GM10847 (cell line): Measurements from ENCODE around the gene CCDC6.

Source experiments
- POLR2A ChIP-seq: IDR thresholded peaks from 2 replicates; pipeline ENCODE4 v1.6.1; 2011; ENCODE audit not compliant: insufficient read length; ENCODE audit errors: extremely low read depth

The CCDC6 gene

GRCh38 chr10:59892697-59893096 is 13.7 kb downstream of the CCDC6 start:
- TF ChIP-seq POLR2A = no peak

DNA sequence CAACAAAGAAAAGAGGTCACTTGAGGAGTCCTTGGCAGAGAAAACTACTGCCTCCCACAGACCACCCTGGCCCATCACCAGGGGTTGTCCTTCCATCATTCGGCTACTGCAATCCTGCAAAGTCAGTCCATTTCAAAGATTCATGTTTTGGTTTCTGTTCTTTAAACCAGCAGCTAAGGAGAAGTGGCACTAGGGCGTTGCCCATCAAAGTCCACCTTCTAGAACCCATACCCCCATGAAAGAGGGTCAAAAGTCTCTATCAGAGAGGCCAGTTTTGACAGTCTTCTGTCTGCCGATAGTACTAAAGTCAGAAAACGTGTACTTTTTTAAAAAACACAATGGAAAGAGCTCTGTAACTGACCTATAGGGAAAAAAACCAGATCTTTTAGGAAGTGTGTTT is 14.4 kb downstream of the CCDC6 start:
- TF ChIP-seq POLR2A = no peak

DNA sequence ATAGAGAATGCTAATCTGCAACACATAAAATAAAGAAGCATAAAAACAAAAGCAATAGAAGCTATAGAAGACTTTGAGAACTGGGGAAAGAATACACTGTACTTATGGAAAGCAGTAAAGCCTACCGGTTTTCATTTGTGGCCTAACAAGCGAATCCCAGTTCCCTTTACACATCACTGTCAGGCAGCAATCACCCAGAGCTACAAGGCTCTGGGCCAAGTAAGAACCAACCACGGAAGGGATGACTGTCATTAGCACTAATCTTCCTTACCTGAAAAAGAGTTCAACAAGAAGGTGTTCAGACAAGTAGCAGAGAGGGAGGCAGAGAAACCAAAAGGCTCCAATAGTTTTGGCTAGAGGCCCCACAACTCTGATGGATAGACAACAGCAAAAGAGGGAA is 15.0 kb downstream of the CCDC6 start:
- no peak for TF ChIP-seq POLR2A

DNA sequence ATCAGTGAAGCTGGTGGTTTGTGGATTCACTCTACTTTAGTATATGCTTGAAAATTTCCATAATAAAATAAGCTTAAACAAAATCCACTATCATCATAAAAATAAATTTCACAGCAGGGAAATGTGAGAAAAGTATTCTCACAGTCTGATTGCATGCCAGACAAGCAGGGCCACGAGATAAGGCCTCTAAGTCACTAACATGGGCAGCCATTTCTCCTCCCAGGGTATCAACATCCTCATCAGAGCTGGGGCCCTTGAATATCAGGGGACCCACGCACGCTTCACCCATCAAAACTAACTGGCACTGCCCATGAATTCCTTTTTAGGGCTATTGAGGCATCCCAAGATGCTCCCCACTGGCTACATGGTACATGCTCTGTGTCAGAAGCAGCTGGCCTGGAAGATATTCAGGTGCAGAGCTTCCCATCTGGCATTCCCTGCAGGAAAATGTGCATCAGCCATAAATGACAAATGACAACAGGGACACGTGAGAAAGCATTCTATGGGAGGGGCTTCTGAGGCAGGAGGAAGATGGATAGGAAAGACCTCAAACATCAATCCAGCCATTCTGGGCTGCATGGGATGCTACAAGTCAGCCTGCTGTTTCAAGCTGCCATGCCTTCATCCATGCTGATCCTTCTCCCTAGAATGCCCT is 17.4 kb downstream of the CCDC6 start:
- no peak for TF ChIP-seq POLR2A

DNA sequence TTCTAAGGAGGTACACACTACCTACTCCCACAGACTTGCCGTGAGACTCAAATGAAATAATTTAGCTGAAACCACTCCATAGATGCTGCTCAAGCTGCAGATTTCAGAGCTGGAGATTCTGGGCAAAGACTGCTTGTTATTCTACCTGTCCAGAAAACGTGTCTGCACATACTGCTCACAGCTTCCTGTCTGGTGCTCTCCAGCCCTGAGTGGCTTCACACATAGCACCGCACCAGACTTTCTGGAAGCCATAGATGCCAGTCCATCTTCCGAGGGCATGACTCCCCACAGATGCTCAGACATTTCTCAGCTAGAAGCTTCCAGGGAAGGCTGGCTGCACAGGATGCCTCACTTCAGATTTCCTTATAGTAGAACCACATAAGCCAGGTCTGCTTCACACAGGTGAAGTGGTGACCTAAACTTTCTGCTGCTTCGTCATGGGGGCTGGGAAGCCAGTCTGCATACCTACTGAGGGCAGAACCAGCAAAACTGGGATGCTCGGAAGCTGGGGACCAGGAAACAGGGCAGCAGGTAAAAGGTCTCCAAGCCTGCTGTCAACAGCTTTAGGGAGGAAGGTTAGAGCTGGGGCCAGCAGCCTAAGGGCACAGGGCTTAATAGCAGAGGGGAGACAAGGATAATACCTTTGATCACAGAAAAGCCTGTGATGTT is 18.2 kb downstream of the CCDC6 start:
- TF ChIP-seq POLR2A = no peak

- TF ChIP-seq POLR2A = no peak
Observed at GRCh38 chr10:59887006-59887405, 19.4 kb downstream of the CCDC6 start.

GRCh38 chr10:59885430-59886134 is 20.8 kb downstream of the CCDC6 start:
- no peak for TF ChIP-seq POLR2A

DNA sequence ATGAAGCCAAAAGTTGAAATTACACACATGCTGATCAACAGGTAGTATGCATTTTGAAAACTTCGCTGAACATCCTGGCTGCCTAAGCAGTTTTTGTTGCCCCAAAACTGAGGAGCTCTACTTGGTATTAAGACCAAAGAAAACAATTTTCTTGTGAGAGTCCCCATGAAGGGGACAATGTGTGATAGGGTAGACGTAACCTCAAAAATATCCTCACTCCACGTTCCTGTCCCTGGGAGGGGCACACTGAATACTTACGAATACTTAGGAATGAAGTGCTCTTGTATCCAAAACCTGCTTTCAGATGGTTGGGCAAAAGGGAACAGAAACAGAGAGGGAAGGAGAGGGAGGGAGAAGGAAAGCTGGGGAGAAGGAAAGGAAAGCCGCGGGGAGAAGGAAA is 24.7 kb downstream of the CCDC6 start:
- no peak for TF ChIP-seq POLR2A

DNA sequence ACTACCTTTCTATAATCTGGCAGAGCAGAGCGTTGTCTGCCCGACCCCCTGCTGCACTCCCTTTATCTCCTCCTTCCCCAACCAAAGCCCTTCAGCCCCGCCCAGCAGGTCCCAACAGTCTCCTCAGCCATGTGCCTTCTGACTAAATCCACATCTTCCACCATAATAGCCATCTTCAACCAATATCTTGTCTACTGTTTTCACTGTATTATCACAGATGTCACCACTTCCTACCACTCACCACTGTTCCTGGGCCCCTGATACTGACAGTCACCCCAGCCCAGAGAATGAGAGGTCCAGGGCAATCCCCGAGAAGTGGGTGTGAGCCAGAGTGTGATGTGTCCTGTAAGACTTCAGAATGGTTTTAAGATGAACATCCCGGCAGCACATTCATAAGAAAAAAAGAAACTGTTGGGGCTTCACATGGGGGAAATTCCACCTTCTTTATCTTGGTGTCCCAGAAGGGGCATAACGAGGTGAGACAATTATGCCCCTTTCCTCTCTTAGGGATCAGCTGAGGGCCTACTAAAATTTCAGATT is 25.3 kb downstream of the CCDC6 start:
- no peak for TF ChIP-seq POLR2A

GRCh38 chr10:59880019-59880717 is 26.2 kb downstream of the CCDC6 start:
- no peak for TF ChIP-seq POLR2A

- no peak for TF ChIP-seq POLR2A
Observed at GRCh38 chr10:59879363-59879913, 26.9 kb downstream of the CCDC6 start.

- no peak for TF ChIP-seq POLR2A
Observed at GRCh38 chr10:59878915-59879314, 27.4 kb downstream of the CCDC6 start.

DNA sequence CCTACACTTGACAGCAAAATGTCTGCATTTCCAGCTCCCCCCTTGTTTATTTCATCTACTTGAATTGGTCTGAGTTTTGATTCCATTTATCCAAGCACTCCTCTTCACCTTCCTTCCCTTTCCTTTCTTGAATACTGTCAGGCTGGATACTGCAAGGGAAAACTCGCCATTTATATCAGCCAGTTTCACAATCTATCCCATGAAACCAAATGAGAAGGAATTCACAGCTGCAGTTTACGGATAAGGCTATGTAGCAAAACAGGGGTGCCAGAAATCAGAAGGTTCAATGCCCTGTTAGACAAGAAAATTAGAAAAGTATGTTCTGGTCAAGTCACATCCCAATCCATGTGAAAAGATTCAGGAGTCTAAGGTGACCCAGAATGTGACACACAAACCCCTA is 28.1 kb downstream of the CCDC6 start:
- no peak for TF ChIP-seq POLR2A

DNA sequence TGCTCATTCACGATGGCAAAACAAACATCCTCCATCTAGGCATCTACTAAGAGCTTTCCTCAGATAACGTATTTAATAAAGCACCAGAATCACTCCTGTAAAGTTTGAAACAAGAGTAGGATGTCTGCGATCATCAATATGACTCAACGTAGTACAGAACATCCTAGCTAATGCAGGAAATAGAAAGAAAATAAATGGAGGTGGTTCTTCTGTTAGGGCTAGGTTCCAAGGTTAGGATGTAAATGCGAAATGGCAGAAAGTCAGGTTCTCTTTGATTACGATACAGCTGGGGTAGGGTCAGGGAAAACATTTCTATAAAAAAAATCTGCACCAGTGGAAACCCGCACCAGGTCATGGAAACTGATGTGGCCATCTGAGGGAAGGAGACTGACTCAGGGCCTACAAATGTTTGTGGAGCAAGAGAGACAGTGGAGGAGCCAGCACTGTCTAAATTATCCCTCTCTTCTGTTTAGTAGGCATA is 29.1 kb downstream of the CCDC6 start:
- no peak for TF ChIP-seq POLR2A

DNA sequence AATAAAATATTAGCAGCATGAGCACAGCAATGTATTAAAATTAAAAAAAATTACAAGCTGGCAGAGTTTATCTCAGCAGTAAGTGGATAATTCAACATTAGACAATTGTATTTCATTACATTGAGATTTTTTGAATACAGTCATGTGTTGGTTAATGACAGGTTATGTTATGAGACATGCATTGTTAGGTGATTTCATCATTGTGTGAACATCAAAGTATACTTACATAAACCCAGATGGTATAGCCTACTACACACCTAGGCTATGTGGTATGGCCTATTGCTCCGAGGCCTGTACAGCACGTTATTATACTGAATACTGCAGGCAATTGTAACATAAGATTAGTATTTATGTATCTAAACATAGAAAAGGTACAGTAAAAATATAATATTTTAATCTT is 29.7 kb downstream of the CCDC6 start:
- no peak for TF ChIP-seq POLR2A

GRCh38 chr10:59873896-59874295 is 32.5 kb downstream of the CCDC6 start:
- no peak for TF ChIP-seq POLR2A
